Right lobe of liver (tissue), 4 donors: ENCODE data around the gene RPS6KB2.

Experiments used
- POLR2A ChIP-seq: fragments of 450-650 bp; IDR thresholded peaks from one replicate; pipeline ENCODE4 v1.6.1; 2017; ENCODE audit warnings: antibody characterized with exemption, mild to moderate bottlenecking
- TF ChIP-seq, protein P1 (sequence below), 4 donors: fragments of 200-600 bp in 3 of 4; fragments of 450-650 bp in 1 of 4; IDR thresholded peaks; one replicate each; pipeline versions ENCODE4 v1.5.1 to v1.8.0; 2016 to 2022; ENCODE audit warnings: antibody characterized with exemption in 4 of 4, mild to moderate bottlenecking in 2 of 4
- donor health status: DM: no; HTN: no; CAD: no.
- donor health status: DM: no; HTN: no; CAD: no.
- donor health status: DM: no; HTN: yes; CAD: no.

DNA sequence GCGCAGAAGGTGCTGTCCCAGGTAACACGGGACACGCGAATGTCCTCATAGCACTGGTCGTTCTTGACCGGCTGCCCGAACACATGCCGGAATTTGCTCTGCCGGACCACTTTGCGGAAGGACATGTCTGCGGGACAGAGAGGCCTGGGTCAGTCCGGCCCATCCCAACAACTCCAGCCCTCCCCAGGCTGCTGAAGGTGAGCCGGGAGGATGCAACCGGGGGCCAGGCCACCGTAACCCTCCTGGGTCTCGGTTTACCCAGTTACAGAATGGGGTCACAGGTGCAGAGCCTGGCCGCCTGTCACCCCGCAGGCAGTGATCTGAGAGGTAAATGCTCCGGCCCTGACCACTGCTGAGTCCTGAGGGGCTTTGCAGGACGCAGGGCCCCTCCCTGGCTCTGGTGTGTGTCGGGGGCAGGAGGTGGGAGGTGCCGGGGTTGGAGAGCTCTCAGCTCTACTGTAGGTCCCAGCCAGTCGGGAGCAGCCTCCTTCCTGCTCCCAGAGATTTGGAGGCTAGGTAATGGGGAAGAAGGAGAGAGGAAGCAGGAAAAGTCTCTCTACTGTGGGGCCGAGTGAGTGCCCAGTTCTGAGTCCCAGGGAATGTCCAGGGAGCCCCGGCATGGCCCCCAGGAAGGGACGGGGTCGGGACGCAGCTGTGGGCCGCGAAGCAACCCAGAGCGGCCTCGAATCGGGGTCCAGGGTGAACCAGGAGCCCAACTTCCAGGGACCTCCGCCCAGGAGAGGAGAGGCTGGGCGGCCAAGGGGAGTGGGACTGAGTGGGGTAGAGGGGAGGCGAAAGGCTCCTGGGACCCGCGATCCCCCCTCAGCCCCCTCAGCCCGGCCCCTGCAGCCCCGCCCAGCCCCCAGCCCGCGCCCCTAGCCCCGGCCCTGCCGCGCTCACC is 14.5 kb downstream of the RPS6KB2 start:
- TF ChIP-seq, protein P1, sequence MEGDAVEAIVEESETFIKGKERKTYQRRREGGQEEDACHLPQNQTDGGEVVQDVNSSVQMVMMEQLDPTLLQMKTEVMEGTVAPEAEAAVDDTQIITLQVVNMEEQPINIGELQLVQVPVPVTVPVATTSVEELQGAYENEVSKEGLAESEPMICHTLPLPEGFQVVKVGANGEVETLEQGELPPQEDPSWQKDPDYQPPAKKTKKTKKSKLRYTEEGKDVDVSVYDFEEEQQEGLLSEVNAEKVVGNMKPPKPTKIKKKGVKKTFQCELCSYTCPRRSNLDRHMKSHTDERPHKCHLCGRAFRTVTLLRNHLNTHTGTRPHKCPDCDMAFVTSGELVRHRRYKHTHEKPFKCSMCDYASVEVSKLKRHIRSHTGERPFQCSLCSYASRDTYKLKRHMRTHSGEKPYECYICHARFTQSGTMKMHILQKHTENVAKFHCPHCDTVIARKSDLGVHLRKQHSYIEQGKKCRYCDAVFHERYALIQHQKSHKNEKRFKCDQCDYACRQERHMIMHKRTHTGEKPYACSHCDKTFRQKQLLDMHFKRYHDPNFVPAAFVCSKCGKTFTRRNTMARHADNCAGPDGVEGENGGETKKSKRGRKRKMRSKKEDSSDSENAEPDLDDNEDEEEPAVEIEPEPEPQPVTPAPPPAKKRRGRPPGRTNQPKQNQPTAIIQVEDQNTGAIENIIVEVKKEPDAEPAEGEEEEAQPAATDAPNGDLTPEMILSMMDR (IDR thresholded peaks at IDR 0.05) = no peak
- TF ChIP-seq POLR2A = no peak
